Daoy (cell line): ENCODE results near the gene NETO2. TPM values are rescaled to one million over a fixed set of nuclear protein-coding genes. Genes with fewer than 3 reads are reported as not detected.
A peak's percentile ranks its signal among the peaks of the same experiment; 100 is the strongest.

ENCODE experiments used
- DNase-seq: peaks from one replicate; pipeline ENCODE4 v3.0.0-alpha.2; 2015; ENCODE audit warnings: low read depth
- total RNA-seq: library from RNA; depleted of rRNA; stranded (reverse); fragments of >200 nt; shearing (Covaris generic); gene quantifications from 2 replicates; pipeline ENCODE4 v1.2.3, GENCODE V29; 2014; rRNA removed

NETO2 gene
- total RNA-seq, 1 experiment from 2014 or later, result 33.8 TPM

DNA sequence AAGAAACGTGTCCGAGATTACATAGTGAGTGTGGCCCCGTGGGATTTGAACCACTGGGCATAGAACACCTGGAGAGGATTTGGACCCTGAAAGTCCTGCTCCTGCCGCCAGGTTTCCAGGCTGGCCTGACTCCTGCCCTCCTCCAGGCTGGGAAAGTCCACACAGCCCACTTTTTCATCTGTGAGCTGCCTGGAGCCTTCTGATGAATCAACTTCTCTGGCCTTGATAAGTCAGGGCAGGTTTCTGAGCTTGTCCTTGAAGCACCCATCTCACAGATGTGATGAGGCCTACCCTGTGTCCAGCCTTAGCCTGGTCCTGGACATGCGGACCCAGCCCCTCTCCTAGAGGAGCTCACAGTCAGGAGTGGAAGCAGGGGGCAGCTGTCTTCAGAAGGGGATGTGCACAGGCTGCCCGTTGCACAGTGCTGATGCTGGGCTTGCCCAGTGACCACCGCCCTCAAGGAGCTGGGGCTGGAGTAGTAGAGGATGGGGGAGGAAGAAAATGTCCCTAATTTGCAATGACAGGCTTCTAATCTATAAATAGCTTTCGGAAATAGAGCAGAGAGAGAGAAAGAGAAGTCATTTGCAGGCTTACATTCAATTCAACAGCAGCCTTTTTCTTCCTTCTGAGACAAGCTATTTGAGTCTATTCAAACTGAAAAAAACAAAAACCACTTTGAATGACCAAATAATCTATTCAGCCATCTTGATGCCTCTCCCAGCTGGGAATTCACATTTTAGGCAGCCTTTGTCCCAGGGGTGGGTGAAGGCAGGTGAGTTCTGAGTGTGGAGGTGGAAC, 96.8 kb downstream of the NETO2 start:
- no peak for DNase-seq

DNA sequence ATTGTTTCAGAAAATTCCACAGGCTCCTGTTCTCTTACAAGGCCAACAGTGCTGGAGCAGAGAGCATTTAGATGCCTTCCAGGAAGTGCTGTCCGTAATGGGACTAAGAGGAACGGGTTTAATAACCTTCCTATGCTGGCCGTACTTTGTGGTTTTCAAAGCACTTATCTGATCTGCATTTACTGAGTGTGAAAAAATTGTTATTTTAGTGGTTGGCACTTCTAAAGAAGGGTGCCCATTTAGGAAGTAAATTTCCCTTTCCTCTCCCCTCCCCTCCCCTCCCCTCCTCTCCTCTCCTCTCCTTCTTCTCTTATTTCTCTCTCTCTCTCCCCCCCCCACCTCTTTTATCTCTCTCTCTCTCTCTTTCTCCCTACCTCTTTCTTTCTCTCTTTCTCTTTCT, 98.3 kb downstream of the NETO2 start:
- DNase-seq, result no peak

DNA sequence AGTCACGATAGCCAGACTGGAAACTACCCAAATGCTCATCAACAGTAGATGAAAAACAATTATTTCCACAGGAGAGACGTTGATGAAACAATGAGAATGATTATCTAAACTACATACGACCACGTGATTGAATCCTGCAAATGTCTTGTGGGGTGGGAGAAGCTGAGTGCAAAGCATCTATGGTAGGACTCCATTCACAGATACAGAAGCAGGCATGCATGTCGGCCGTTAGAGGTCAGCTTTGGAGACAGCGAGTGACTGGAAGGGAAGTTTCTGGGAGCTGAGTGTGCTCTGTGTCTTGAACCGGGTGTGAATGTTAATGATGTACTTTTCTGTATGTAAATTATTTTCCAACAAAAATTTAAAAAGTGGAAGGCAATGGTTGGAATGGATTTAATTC, 98.7 kb downstream of the NETO2 start:
- no peak for DNase-seq

DNA sequence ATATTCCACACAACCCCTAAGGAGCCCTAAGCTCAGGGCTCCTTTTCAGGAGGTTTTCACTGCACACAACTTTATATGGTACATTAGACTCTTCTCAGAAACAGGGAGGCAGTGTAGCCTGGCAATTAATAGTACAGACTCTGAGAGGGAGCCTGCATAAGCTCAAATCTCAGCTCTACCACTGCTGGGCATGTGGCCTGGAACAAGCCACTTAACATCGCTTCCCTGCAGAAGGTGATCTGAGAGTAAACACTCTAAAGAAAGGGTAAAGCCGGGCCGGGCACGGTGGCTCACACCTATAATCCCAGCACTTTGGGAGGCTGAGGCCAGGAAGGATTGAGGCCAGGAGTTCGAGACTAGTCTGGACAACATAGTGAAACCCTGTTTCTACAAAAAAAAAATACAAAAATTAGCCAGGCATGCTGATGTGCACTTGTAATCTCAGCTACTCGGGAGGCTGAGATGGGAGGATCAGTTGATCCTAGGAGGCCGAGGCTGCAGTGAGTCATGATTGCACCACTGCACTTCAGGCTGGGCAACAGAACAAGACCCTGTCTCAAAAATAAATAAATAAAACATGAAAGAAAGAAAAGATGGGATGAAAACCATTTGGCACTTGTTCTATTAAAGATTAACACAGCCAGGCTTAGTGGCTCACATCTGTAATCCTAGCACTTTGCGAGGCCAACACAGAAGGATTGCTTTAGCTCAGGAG, 99.6 kb downstream of the NETO2 start:
- no peak for DNase-seq

DNA sequence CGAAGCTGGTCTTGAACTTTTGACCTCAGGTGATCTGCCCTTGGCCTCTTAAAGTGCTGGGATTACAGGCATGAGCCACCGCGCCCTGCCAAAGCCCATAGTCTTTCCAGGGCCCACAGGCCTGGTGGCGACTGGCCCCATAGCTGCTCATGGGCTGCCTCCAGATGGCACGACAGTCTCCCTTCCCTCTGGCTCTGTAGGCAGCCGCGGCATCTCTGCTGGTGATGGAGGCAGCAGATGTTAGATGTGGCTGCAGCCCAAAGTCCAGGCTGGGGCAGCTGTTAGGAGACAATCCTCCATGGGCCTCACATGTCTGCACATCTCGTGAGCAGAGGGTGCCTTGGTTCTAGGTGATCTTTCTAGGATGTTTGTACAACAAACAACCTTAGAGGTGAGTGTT, 100.5 kb downstream of the NETO2 start:
- DNase-seq, result no peak

DNA sequence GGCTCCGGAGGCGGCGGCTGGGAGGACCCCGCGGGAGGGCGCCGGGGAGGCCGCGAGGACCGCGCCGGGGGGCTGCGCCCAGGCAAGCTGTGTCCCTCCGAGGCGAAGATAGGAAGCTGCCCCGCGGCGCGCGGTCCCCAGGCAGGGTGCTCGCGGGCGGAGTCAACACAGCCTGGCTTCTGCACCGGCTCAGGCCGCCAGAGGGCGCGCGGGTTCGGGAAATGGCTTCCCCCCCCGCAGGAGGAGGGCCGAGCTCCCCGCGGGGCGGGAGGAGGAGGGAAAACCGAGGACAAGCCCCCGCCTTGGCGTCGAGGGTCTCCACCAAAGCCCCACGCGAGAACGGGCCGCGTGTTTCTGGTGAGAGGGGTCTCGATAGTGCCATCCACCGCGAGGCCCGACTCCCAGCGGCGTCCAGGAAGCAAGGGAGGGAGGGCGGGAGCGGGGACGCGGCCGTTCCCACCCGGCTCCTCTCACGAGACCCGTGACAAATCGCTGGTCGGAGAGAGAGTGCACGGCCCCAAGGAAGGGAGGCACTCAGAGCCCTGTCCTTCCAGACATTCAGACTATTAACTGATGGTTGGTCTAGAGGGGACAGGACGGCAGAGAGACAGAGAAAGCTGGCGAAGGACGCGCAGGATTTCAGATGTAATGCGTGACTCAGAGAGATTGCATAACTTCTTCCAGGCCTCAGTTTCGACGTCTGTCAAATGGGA, 105.8 kb downstream of the NETO2 start:
- peak; percentile 82 for DNase-seq

DNA sequence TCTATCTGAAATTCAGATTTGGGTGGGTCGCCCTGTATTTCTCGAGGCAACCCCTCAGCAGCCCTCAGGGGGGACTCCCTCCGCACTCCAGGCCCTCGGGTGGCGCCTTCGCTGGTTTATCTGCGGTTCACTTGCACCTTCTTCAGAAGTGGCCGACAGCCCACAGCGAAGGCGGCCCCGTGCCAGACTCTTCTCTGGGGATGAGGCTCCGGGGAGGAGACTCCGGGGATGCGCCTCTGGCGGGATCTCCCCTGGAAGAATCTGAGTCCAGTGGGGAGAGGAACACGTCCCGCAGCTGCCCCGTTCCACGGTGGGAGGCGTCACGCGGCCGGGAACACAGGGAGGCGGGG, 106.4 kb downstream of the NETO2 start:
- DNase-seq, result peak; percentile 9

DNA sequence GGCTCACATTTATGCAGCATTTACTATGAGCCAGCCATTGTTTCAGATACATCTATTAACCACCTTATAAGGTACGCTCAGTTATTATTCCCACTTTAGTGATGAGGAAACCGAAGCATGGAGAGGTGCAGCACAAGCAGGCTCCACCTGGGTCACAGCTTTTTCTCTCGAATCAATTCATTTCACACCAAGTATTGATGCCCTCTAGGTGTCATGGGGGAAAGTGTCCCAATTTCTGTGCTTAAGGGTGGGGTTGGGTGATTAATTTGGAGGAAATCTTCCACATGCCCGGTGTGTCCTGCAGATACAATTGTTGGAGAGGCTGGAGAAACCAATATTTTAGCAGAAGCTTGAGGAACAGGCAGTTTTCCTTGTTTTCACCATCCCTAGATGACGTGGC, 107.5 kb downstream of the NETO2 start:
- DNase-seq, result no peak

DNA sequence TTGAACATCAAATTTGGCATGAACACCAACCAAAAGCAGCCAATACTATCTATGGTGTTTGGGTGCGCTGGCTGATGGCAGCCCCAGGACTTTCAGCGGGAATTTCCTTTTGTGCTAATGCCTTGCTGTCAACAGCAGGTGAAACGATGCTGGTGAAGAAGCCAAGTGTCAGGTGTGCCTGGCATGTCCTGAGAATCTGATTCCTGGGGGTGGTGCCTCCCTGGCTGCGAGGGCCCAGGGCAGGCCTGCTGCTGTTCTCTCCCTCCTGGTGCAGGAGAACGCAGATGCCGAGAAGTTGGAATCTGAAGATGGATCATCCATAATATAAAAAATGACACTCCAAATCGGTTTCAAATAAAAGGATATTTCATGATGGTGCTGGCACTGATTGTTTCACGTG, 108.3 kb downstream of the NETO2 start:
- no peak for DNase-seq

DNA sequence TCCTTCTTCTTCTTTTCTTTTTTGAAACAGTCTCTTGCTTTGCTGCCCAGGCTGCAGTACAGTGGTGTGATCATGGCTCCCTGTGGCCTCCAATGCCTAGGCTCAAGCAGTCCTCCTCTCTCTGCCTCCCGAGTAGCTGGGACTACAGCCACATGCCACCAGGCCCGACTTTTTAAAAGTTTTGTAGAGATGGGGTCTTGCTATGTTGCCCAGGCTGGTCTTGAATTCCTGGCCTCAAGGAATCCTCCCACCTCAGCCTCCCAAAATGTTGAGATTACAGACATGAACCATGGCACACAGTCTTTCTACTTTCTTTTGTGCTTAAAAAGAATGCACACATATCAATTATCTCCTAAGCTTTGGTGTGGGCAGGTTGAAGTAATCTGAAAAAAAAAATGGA, 109.3 kb downstream of the NETO2 start:
- DNase-seq, result no peak

DNA sequence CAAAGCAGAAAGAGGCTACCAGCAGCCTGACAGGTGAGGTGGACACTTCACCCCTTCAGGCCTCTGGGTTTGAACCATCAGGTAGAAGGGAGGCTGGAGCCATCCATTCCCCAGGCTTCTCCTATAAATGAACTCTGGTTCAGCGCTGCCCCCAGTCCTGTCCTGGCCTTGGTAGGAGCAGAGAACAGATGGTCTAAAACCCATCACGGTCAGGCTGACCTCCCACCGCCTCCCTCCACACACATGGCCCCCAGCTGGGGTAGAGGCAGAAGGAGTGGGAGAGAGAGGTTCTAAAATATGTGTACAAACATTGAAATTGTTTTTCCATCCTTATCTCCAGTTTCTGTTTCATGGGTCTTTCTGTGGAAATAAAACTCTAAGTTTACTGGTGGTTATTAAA, 110.6 kb downstream of the NETO2 start:
- DNase-seq, result no peak

DNA sequence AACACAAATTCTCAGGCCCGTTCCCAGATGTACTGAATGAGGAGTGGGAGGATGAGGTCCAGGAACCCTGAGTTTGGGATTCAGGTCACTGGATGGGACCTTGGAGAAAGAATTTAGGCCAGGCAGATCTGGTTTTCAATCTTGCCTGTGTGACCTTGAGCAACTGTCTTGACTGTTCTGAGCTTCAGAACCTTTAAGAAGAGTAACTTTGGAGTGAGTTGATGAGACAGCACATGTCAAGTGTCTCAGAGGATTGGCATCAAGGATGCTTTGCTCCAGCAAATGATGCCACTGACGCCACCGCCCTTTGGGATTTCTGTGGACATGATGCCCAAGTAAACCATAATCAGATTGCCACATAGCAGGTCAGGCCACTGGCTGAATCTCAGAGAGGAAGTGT, 114.0 kb downstream of the NETO2 start:
- no peak for DNase-seq

DNA sequence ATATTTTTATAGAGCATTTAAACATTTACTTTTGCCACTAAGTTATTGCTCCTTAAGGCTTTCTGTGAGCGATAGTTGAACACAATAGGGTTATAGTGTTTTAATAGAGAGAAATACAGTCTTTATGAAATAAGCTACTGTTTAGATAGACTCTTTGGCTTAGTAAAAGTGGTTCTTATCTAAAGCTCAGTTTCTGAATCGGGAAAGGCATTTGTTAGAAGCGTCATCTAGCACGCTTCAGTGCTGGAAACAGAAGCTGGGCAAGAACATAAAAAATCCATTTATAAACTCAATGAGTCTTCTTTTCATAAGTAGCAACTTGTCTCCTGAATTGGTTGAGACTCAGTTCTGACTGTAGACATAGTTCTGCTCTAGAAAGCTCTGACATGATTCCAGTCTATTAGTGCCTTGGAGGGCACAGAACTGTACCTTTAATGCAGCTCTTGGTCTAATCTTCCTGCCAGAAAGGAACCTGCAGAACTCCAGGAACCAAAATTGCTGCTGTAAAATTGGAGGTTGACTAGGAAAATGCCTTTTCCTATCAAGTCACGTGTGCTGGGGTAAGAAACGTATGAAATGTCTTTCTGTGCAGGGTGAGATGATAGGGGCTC, 114.9 kb downstream of the NETO2 start:
- no peak for DNase-seq

Other genes starting within 250 kb of the NETO2 start
- 70.6 and 126 TPM in 2 replicates for gene DNAJA2, start 170.3 kb downstream of the NETO2 start, total RNA-seq